ENCODE results near the gene EIPR1.

Gene EIPR1

DNA sequence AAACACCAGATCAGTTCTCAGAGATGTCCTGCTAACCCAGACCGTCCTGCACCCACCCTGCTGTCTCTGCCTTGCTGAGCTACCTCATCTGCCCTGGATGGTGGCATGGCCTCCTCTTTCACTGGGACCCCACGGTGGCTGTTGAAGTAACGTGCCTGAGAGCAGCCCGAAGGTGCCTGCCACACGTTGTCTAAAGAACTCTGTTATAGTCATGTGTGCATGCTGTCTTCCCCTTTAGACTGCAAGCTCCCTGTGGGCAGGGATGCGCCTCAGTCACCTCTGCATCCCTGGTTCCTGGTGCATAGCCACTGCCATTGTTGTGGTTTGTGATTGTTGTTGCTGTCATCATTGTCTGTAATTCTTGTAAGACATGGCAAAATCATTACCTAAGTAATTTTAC lies 235.9 kb downstream of the EIPR1 start:
- DNase-seq, result no peak

GRCh38 chr2:3139906-3140305 lies 237.7 kb downstream of the EIPR1 start:
- DNase-seq, result no peak

All from NCI-H2171 (cell line).